ENCODE measurements around the gene NXF3. TPM values are rescaled to one million over a fixed set of nuclear protein-coding genes. Genes with fewer than 3 reads are reported as not detected.
"Not testable (repeated sequence)": the region's sequence is repeated elsewhere in the genome, so short reads cannot be mapped to it uniquely, and the experiment has no call there.

The NXF3 gene, protein sequence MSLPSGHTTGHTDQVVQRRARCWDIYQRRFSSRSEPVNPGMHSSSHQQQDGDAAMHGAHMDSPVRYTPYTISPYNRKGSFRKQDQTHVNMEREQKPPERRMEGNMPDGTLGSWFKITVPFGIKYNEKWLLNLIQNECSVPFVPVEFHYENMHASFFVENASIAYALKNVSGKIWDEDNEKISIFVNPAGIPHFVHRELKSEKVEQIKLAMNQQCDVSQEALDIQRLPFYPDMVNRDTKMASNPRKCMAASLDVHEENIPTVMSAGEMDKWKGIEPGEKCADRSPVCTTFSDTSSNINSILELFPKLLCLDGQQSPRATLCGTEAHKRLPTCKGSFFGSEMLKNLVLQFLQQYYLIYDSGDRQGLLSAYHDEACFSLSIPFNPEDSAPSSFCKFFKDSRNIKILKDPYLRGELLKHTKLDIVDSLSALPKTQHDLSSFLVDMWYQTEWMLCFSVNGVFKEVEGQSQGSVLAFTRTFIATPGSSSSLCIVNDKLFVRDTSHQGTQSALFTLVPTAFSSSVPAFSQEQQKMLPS
- total RNA-seq = not detected

DNA sequence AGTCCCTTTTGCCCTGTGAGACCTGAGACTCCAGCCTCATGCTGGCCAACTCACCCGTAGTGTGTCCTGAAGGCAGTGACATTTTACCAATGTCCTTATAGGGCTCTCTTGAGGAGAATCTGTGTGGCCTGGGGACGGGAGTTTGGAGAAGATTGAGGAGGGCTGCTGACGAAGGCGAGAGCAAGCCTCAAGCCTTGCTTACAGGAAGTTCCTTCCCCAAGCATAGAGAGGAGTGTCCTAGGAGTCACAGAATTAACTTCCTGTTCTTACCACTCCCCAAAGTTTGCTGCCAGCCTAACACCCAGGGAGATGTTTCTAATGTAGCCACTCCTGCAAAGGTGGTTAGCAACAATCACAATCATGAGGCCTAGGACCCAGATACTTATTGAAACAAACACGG, at the start of gene NXF3:
TSS of gene NXF3 (minus strand) at position 202 of the 400 bp plus-strand sequence. CDS start at position 82, 120 bp downstream.
- Histone ChIP-seq H3K9me3 (ENCODE audit: control insufficient read depth in 3 of 3, low read length in 3 of 3) (no peaks in the 10 kb centered on the region), H3K4me3 (ENCODE audit: low read length in 3 of 3) (no peak within 1 kb of the TSS), H3K36me3 (ENCODE audit: control insufficient read depth in 3 of 3, insufficient read depth in 3 of 3, low read length in 3 of 3) (no peaks in the 10 kb centered on the region), H3K4me1 (ENCODE audit: control insufficient read depth in 3 of 3, insufficient read depth in 3 of 3, low read length in 3 of 3) (no peaks in the 10 kb centered on the region), H3K27me3 (ENCODE audit: control insufficient read depth in 3 of 3, insufficient read depth in 3 of 3, low read length in 3 of 3) (no peaks in the 10 kb centered on the region), H3K9ac (ENCODE audit: low read depth in 1 of 3, low read length in 3 of 3) (no peak within 1 kb of the TSS), H3K27ac (ENCODE audit: low read depth, low read length) (no peak within 1 kb of the TSS)

DNA sequence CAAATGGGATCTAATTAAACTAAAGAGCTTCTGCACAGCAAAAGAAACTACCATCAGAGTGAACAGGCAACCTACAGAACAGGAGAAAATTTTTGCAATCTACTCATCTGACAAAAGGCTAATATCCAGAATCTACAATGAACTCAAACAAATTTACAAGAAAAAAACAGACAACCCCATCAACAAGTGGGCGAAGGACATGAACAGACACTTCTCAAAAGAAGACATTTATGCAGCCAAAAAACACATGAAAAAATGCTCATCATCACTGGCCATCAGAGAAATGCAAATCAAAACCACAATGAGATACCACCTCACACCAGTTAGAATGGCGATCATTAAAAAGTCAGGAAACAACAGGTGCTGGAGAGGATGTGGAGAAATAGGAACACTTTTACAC, 43.6 kb upstream of the NXF3 start:
- not testable (repeated sequence) for H3K36me3 ChIP-seq (ENCODE audit: control insufficient read depth in 3 of 3, insufficient read depth in 3 of 3, low read length in 3 of 3); H3K9me3 ChIP-seq (ENCODE audit: control insufficient read depth in 3 of 3, low read length in 3 of 3); H3K27me3 ChIP-seq (ENCODE audit: control insufficient read depth in 3 of 3, insufficient read depth in 3 of 3, low read length in 3 of 3); H3K27ac ChIP-seq (ENCODE audit: low read depth, low read length); H3K4me1 ChIP-seq (ENCODE audit: control insufficient read depth in 3 of 3, insufficient read depth in 3 of 3, low read length in 3 of 3); H3K4me3 ChIP-seq (ENCODE audit: low read length in 3 of 3); H3K9ac ChIP-seq (ENCODE audit: low read depth in 1 of 3, low read length in 3 of 3)

DNA sequence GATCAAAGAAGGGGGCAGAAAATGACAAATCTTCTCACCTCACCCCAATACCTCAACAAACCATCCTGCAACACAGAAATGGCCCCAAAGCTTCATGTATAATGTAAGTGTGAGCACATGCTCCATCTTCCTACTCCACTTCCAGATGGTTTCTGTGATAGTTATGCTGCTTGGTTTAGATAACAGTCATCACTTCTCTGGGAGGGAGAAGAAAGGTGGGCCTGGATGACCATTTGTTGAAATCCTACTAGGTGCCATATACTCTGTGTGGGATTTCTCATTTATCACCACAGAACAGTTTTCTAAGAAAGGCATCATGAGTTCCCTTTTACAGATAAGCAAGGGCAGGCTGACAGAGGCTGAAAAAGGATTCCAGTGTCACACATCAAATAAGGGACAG, 31.3 kb upstream of the NXF3 start:
- Histone ChIP-seq H3K4me3 (ENCODE audit: low read length in 3 of 3) (no peak overlapping the region), H3K9ac (ENCODE audit: low read depth in 1 of 3, low read length in 3 of 3) (no peak overlapping the region), H3K27ac (ENCODE audit: low read depth, low read length) (no peak overlapping the region), H3K9me3 (ENCODE audit: control insufficient read depth in 3 of 3, low read length in 3 of 3) (no peaks in the 10 kb centered on the region), H3K27me3 (ENCODE audit: control insufficient read depth in 3 of 3, insufficient read depth in 3 of 3, low read length in 3 of 3) (no peaks in the 10 kb centered on the region), H3K4me1 (ENCODE audit: control insufficient read depth in 3 of 3, insufficient read depth in 3 of 3, low read length in 3 of 3) (no peaks in the 10 kb centered on the region), H3K36me3 (ENCODE audit: control insufficient read depth in 3 of 3, insufficient read depth in 3 of 3, low read length in 3 of 3) (no peaks in the 10 kb centered on the region)

DNA sequence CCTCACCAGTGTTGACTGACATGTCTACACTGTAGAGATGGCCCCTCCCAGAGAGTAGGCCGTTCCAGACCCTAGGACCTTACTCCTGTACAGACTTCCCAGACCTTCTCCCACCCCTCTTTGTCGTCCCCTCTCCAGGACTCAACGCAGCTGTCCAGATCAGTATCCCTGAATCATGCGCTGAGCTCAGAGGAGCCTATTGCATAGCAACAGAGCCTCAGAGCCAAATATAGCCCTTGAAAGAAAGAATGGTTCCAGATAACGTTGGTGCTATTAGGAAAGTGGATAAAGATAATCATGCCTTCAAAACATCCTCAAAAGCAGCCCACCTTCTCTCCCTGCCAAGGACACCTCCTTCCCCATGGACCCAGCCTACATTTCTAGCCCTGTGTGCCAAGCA, 27.8 kb upstream of the NXF3 start:
- H3K27me3 ChIP-seq (ENCODE audit: control insufficient read depth in 3 of 3, insufficient read depth in 3 of 3, low read length in 3 of 3) = no peaks in the 10 kb centered on the region
- no peaks in the 10 kb centered on the region for H3K4me1 ChIP-seq (ENCODE audit: control insufficient read depth in 3 of 3, insufficient read depth in 3 of 3, low read length in 3 of 3)
- H3K27ac ChIP-seq (ENCODE audit: low read depth, low read length) = no peak overlapping the region
- H3K36me3 ChIP-seq (ENCODE audit: control insufficient read depth in 3 of 3, insufficient read depth in 3 of 3, low read length in 3 of 3) = no peaks in the 10 kb centered on the region
- H3K9me3 ChIP-seq (ENCODE audit: control insufficient read depth in 3 of 3, low read length in 3 of 3) = no peaks in the 10 kb centered on the region
- H3K4me3 ChIP-seq (ENCODE audit: low read length in 3 of 3) = no peak overlapping the region
- H3K9ac ChIP-seq (ENCODE audit: low read depth in 1 of 3, low read length in 3 of 3) = no peak overlapping the region

DNA sequence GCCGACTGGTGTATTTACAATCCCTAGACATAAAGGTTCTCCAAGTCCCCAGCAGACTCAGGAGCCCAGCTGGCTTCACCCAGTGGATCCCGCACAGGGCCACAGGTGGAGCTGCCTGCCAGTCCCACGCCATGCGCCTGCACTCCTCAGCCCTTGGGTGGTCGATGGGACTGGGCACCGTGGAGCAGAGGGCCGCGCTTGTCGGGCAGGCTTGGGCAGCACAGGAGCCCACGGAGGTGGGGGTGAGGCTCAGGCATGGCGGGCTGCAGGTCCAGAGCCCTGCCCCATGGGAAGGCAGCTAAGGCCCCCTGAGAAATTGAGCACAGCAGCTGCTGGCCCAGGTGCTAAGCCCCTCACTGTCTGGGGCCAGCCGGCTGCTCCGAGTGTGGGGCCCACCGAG, 24.0 kb upstream of the NXF3 start:
- not testable (repeated sequence) for H3K27me3 ChIP-seq (ENCODE audit: control insufficient read depth in 3 of 3, insufficient read depth in 3 of 3, low read length in 3 of 3); H3K9ac ChIP-seq (ENCODE audit: low read depth in 1 of 3, low read length in 3 of 3); H3K27ac ChIP-seq (ENCODE audit: low read depth, low read length); H3K4me1 ChIP-seq (ENCODE audit: control insufficient read depth in 3 of 3, insufficient read depth in 3 of 3, low read length in 3 of 3); H3K9me3 ChIP-seq (ENCODE audit: control insufficient read depth in 3 of 3, low read length in 3 of 3); H3K36me3 ChIP-seq (ENCODE audit: control insufficient read depth in 3 of 3, insufficient read depth in 3 of 3, low read length in 3 of 3); H3K4me3 ChIP-seq (ENCODE audit: low read length in 3 of 3)

DNA sequence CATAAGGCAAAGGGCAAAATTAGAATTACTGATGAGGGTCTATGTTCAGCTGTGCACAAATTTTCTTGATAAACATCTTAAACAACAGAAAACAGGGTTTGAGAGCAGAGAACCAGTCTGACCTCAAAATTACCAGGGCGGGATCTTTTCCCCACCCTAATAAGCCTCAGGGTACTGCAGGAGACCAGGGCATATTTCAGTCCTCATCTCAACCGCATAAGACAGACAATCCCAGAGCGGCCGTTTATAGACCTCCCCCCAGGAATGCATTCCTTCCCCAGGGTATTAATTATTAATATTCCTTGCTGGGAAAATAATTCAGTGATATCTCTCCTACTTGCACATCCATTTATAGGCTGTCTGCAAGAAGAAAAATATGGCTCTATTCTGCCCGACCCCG, 16.6 kb upstream of the NXF3 start:
- H3K36me3 ChIP-seq (ENCODE audit: control insufficient read depth in 3 of 3, insufficient read depth in 3 of 3, low read length in 3 of 3); H3K9ac ChIP-seq (ENCODE audit: low read depth in 1 of 3, low read length in 3 of 3); H3K27ac ChIP-seq (ENCODE audit: low read depth, low read length); H3K27me3 ChIP-seq (ENCODE audit: control insufficient read depth in 3 of 3, insufficient read depth in 3 of 3, low read length in 3 of 3); H3K9me3 ChIP-seq (ENCODE audit: control insufficient read depth in 3 of 3, low read length in 3 of 3); H3K4me1 ChIP-seq (ENCODE audit: control insufficient read depth in 3 of 3, insufficient read depth in 3 of 3, low read length in 3 of 3); H3K4me3 ChIP-seq (ENCODE audit: low read length in 3 of 3): not testable (repeated sequence)

DNA sequence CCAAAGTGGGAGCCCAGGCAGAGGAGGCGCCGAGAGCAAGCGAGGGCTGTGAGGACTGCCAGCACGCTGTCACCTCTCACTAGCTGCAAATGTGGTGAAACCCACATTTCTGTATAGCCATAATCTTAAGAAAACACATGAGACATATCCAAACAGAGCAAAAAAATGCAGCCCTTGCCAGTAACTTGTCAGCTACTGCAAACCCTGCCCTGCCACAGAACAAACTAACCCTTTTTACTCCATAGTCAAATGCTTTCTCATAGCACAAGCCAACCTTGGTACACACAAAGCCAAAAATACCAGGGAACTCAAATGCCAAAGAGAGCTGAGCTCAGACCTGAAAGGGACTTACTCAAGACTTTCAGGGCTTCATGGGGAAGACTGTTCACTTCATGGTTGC, 14.9 kb upstream of the NXF3 start:
- no peaks in the 10 kb centered on the region for H3K4me1 ChIP-seq (ENCODE audit: control insufficient read depth in 3 of 3, insufficient read depth in 3 of 3, low read length in 3 of 3)
- no peak overlapping the region for H3K27ac ChIP-seq (ENCODE audit: low read depth, low read length)
- H3K9me3 ChIP-seq (ENCODE audit: control insufficient read depth in 3 of 3, low read length in 3 of 3) = no peaks in the 10 kb centered on the region
- H3K9ac ChIP-seq (ENCODE audit: low read depth in 1 of 3, low read length in 3 of 3) = no peak overlapping the region
- no peaks in the 10 kb centered on the region for H3K36me3 ChIP-seq (ENCODE audit: control insufficient read depth in 3 of 3, insufficient read depth in 3 of 3, low read length in 3 of 3)
- H3K27me3 ChIP-seq (ENCODE audit: control insufficient read depth in 3 of 3, insufficient read depth in 3 of 3, low read length in 3 of 3) = no peaks in the 10 kb centered on the region
- H3K4me3 ChIP-seq (ENCODE audit: low read length in 3 of 3) = no peak overlapping the region

DNA sequence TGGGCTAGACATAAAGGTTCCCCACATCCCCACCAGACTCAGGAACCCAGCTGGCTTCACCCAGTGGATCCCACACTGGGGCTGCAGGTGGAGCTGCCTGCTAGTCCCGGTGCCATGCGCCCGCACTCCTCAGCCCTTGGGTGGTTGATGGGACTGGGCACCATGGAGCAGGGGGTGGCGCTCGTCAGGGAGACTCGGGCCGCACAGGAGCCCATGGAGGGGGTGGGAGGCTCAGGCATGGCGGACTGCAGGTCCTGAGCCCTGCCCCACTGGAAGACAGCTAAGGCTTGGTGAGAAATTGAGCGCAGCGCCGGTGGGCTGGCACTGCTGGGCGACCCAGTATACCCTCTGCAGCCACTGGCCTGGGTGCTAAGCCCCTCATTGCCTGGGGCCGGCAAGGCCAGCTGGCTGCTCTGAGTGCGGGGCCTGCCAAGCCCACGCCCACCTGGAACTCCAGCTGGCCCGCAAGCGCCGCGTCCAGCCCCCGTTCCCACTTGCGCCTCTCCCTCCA, 14.3 kb upstream of the NXF3 start:
- H3K27me3 ChIP-seq (ENCODE audit: control insufficient read depth in 3 of 3, insufficient read depth in 3 of 3, low read length in 3 of 3); H3K27ac ChIP-seq (ENCODE audit: low read depth, low read length); H3K4me1 ChIP-seq (ENCODE audit: control insufficient read depth in 3 of 3, insufficient read depth in 3 of 3, low read length in 3 of 3); H3K4me3 ChIP-seq (ENCODE audit: low read length in 3 of 3); H3K9me3 ChIP-seq (ENCODE audit: control insufficient read depth in 3 of 3, low read length in 3 of 3); H3K36me3 ChIP-seq (ENCODE audit: control insufficient read depth in 3 of 3, insufficient read depth in 3 of 3, low read length in 3 of 3); H3K9ac ChIP-seq (ENCODE audit: low read depth in 1 of 3, low read length in 3 of 3): not testable (repeated sequence)

DNA sequence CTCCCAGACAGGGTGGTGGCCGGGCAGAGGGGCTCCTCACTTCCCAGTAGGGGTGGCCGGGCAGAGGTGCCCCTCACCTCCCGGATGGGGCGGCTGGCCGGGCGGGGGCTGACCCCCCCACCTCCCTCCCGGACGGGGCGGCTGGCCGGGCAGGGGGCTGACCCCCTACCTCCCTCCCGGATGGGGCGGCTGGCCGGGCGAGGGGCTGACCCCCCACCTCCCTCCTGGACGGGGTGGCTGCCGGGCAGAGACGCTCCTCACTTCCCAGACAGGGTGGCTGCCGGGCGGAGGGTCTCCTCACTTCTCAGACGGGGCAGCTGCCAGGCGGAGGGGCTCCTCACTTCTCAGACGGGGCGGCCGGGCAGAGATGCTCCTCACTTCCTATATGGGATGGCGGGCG, 11.4 kb upstream of the NXF3 start:
- H3K4me3 ChIP-seq (ENCODE audit: low read length in 3 of 3); H3K9me3 ChIP-seq (ENCODE audit: control insufficient read depth in 3 of 3, low read length in 3 of 3); H3K9ac ChIP-seq (ENCODE audit: low read depth in 1 of 3, low read length in 3 of 3); H3K27me3 ChIP-seq (ENCODE audit: control insufficient read depth in 3 of 3, insufficient read depth in 3 of 3, low read length in 3 of 3); H3K27ac ChIP-seq (ENCODE audit: low read depth, low read length); H3K36me3 ChIP-seq (ENCODE audit: control insufficient read depth in 3 of 3, insufficient read depth in 3 of 3, low read length in 3 of 3); H3K4me1 ChIP-seq (ENCODE audit: control insufficient read depth in 3 of 3, insufficient read depth in 3 of 3, low read length in 3 of 3): not testable (repeated sequence)

DNA sequence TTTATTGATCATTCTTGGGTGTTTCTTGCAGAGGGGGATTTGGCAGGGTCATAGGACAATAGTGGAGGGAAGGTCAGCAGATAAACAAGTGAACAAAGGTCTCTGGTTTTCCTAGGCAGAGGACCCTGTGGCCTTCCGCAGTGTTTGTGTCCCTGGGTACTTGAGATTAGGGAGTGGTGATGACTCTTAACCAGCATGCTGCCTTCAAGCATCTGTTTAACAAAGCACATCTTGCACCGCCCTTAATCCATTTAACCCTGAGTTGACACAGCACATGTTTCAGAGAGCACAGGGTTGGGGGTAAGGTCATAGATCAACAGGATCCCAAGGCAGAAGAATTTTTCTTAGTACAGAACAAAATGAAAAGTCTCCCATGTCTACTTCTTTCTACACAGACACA, 10.9 kb upstream of the NXF3 start:
- not testable (repeated sequence) for H3K36me3 ChIP-seq (ENCODE audit: control insufficient read depth in 3 of 3, insufficient read depth in 3 of 3, low read length in 3 of 3); H3K9ac ChIP-seq (ENCODE audit: low read depth in 1 of 3, low read length in 3 of 3); H3K4me1 ChIP-seq (ENCODE audit: control insufficient read depth in 3 of 3, insufficient read depth in 3 of 3, low read length in 3 of 3); H3K27me3 ChIP-seq (ENCODE audit: control insufficient read depth in 3 of 3, insufficient read depth in 3 of 3, low read length in 3 of 3); H3K27ac ChIP-seq (ENCODE audit: low read depth, low read length); H3K9me3 ChIP-seq (ENCODE audit: control insufficient read depth in 3 of 3, low read length in 3 of 3); H3K4me3 ChIP-seq (ENCODE audit: low read length in 3 of 3)
